ENCODE results near the gene GPR158.
"Not testable (repeated sequence)": the region's sequence is repeated elsewhere in the genome, so short reads cannot be mapped to it uniquely, and the experiment has no call there.

The GPR158 gene

DNA sequence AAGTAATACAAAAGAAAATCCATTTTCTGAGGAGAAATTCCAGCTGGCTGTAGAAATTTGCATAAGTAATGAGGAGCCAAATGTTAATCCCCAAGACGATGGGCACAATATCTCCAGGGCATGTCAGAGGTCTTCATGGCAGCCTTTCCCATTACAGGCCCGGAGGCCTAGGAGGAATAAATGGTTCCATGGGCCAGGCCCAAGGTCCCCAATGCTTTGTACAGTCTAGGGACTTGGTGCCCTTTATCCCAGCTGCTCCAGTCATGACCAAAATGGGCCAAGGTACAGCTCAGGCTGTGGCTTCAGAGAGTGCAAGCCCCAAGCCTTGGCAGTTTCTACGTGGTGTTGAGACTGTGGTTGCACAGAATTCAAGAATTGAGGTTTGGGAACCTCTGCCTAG is 182.5 kb downstream of the GPR158 start:
- no peaks in the 10 kb centered on the region for H3K4me1 ChIP-seq (ENCODE audit: insufficient read depth, low read length, poor library complexity, severe bottlenecking)
- no peaks in the 10 kb centered on the region for H3K9me2 ChIP-seq (replicated peaks; ENCODE audit: low read depth, low read length)
- H3K9me3 ChIP-seq (ENCODE audit: insufficient read depth, low read depth, low read length): peaks cover 5% of the 10 kb centered on the region; the same call in 1 of the 2 replicates
- H3K9ac ChIP-seq (ENCODE audit: low read depth, low read length, poor library complexity, severe bottlenecking): no peak overlapping the region
- no peak for TF ChIP-seq EZH2phosphoT487 (IDR thresholded peaks at IDR 0.05; ENCODE audit: borderline replicate concordance)
- TF ChIP-seq, protein P1, sequence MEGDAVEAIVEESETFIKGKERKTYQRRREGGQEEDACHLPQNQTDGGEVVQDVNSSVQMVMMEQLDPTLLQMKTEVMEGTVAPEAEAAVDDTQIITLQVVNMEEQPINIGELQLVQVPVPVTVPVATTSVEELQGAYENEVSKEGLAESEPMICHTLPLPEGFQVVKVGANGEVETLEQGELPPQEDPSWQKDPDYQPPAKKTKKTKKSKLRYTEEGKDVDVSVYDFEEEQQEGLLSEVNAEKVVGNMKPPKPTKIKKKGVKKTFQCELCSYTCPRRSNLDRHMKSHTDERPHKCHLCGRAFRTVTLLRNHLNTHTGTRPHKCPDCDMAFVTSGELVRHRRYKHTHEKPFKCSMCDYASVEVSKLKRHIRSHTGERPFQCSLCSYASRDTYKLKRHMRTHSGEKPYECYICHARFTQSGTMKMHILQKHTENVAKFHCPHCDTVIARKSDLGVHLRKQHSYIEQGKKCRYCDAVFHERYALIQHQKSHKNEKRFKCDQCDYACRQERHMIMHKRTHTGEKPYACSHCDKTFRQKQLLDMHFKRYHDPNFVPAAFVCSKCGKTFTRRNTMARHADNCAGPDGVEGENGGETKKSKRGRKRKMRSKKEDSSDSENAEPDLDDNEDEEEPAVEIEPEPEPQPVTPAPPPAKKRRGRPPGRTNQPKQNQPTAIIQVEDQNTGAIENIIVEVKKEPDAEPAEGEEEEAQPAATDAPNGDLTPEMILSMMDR (conservative IDR thresholded peaks at IDR 0.05; ENCODE audit: low read length): no peak
- H2AFZ ChIP-seq (ENCODE audit: low read length): no peak overlapping the region
- H3K4me3 ChIP-seq (ENCODE audit: low read length, poor library complexity, severe bottlenecking): no peak overlapping the region
- no peaks in the 10 kb centered on the region for H3K27me3 ChIP-seq (ENCODE audit: insufficient read depth, low read length, poor library complexity, severe bottlenecking)
- H3K36me3 ChIP-seq (ENCODE audit: insufficient read depth, low read length): no peaks in the 10 kb centered on the region
- H3F3A ChIP-seq (ENCODE audit: low read depth): no peaks in the 10 kb centered on the region
- no peak overlapping the region for H3K4me2 ChIP-seq (ENCODE audit: low read depth, low read length, poor library complexity, severe bottlenecking)
- no peaks in the 10 kb centered on the region for H4K20me1 ChIP-seq (ENCODE audit: insufficient read depth, low read length, poor library complexity, severe bottlenecking)
- H3K79me2 ChIP-seq (ENCODE audit: insufficient read depth, low read length): no peaks in the 10 kb centered on the region

GRCh38 chr10:25382029-25382810 is 207.4 kb downstream of the GPR158 start:
- H3K9ac ChIP-seq (ENCODE audit: low read depth, low read length, poor library complexity, severe bottlenecking): no peak overlapping the region
- H2AFZ ChIP-seq (ENCODE audit: low read length): no peak overlapping the region
- no peaks in the 10 kb centered on the region for H3K27me3 ChIP-seq (ENCODE audit: insufficient read depth, low read length, poor library complexity, severe bottlenecking)
- H3K4me2 ChIP-seq (ENCODE audit: low read depth, low read length, poor library complexity, severe bottlenecking): no peak overlapping the region
- H3K36me3 ChIP-seq (ENCODE audit: insufficient read depth, low read length): no peaks in the 10 kb centered on the region
- H3K4me3 ChIP-seq (ENCODE audit: low read length, poor library complexity, severe bottlenecking): no peak overlapping the region
- H3K4me1 ChIP-seq (ENCODE audit: insufficient read depth, low read length, poor library complexity, severe bottlenecking): no peaks in the 10 kb centered on the region
- no peaks in the 10 kb centered on the region for H3K9me2 ChIP-seq (replicated peaks; ENCODE audit: low read depth, low read length)
- no peak for TF ChIP-seq EZH2phosphoT487 (IDR thresholded peaks at IDR 0.05; ENCODE audit: borderline replicate concordance)
- TF ChIP-seq, protein P1 (conservative IDR thresholded peaks at IDR 0.05; ENCODE audit: low read length): no peak
- no peaks in the 10 kb centered on the region for H3F3A ChIP-seq (ENCODE audit: low read depth)
- H3K9me3 ChIP-seq (ENCODE audit: insufficient read depth, low read depth, low read length): peaks cover 6% of the 10 kb centered on the region; the same call in 1 of the 2 replicates
- no peaks in the 10 kb centered on the region for H3K79me2 ChIP-seq (ENCODE audit: insufficient read depth, low read length)
- no peaks in the 10 kb centered on the region for H4K20me1 ChIP-seq (ENCODE audit: insufficient read depth, low read length, poor library complexity, severe bottlenecking)

- not testable (repeated sequence) for H3K27me3 ChIP-seq (ENCODE audit: insufficient read depth, low read length, poor library complexity, severe bottlenecking); H3K9ac ChIP-seq (ENCODE audit: low read depth, low read length, poor library complexity, severe bottlenecking); H3K9me3 ChIP-seq (ENCODE audit: insufficient read depth, low read depth, low read length); H3K4me3 ChIP-seq (ENCODE audit: low read length, poor library complexity, severe bottlenecking); H2AFZ ChIP-seq (ENCODE audit: low read length); H4K20me1 ChIP-seq (ENCODE audit: insufficient read depth, low read length, poor library complexity, severe bottlenecking); H3K4me1 ChIP-seq (ENCODE audit: insufficient read depth, low read length, poor library complexity, severe bottlenecking); H3K36me3 ChIP-seq (ENCODE audit: insufficient read depth, low read length); H3K9me2 ChIP-seq (replicated peaks; ENCODE audit: low read depth, low read length); H3F3A ChIP-seq (ENCODE audit: low read depth); H3K4me2 ChIP-seq (ENCODE audit: low read depth, low read length, poor library complexity, severe bottlenecking); H3K79me2 ChIP-seq (ENCODE audit: insufficient read depth, low read length)
These were observed 208.1 kb downstream of the GPR158 start for GRCh38 chr10:25382901-25383300.

- Histone ChIP-seq H3F3A (ENCODE audit: low read depth) (no peaks in the 10 kb centered on the region), H3K4me3 (ENCODE audit: low read length, poor library complexity, severe bottlenecking) (no peak overlapping the region), H3K4me2 (ENCODE audit: low read depth, low read length, poor library complexity, severe bottlenecking) (no peak overlapping the region), H3K4me1 (ENCODE audit: insufficient read depth, low read length, poor library complexity, severe bottlenecking) (no peaks in the 10 kb centered on the region), H4K20me1 (ENCODE audit: insufficient read depth, low read length, poor library complexity, severe bottlenecking) (no peaks in the 10 kb centered on the region), H3K27me3 (ENCODE audit: insufficient read depth, low read length, poor library complexity, severe bottlenecking) (no peaks in the 10 kb centered on the region), H3K9me2 (replicated peaks; ENCODE audit: low read depth, low read length) (no peaks in the 10 kb centered on the region), H3K9ac (ENCODE audit: low read depth, low read length, poor library complexity, severe bottlenecking) (no peak overlapping the region), H3K9me3 (ENCODE audit: insufficient read depth, low read depth, low read length) (peaks cover 6% of the 10 kb centered on the region; the same call in 1 of the 2 replicates), H3K79me2 (ENCODE audit: insufficient read depth, low read length) (no peaks in the 10 kb centered on the region), H3K36me3 (ENCODE audit: insufficient read depth, low read length) (no peaks in the 10 kb centered on the region), H2AFZ (ENCODE audit: low read length) (no peak overlapping the region)
- TF ChIP-seq, protein P1 (conservative IDR thresholded peaks at IDR 0.05; ENCODE audit: low read length): no peak
- no peak for TF ChIP-seq EZH2phosphoT487 (IDR thresholded peaks at IDR 0.05; ENCODE audit: borderline replicate concordance)
These were observed 208.9 kb downstream of the GPR158 start for GRCh38 chr10:25383686-25384085.
